ENCODE results near the gene SMG6.

DNA sequence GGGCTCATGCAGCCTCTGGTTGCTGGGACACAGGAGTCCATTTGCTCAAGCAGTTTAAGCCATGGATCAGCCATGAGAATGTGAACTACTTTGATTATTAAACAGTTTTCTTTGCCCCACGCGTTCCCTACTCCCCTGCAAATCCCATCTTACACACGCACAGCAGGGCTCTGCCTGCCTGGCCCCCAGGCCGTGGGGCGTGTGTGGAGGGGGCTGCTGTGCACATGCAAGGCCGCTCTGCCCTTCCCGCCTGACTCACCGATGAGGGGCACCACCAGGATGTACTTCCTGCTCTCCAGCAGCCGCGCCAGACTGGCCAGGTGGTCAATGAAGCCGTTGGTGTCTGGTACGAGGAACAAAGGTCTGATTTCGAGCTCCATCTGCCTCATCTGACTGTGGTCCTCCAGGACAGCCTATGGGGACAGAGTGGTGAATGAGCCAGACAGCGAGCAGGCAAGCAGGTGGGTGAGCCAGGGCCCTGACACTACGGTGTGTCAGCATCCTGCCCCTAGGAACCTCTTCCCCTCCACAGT lies 235.0 kb downstream of the SMG6 start:
- peak; percentile 78; the same call in 1 of the 2 replicates for TF ChIP-seq CHD1 (IDR thresholded peaks at IDR 0.05; ENCODE audit: low read depth, low read length)
- no peak for TF ChIP-seq CTCF (conservative IDR thresholded peaks at IDR 0.05; ENCODE audit: low read depth, low read length)
- no peak for TF ChIP-seq CEBPB (IDR thresholded peaks at IDR 0.05; ENCODE audit: low read depth, low read length)
- no peak for TF ChIP-seq RFX5 (IDR thresholded peaks at IDR 0.05; ENCODE audit: low read depth, low read length)
- TF ChIP-seq POLR2A (IDR thresholded peaks at IDR 0.05; ENCODE audit: low read depth, low read length): no peak
- TF ChIP-seq MAZ (IDR thresholded peaks at IDR 0.05; ENCODE audit: borderline replicate concordance, low read depth, low read length): peak; percentile 76
- no peak; the same call in 1 of the 2 replicates for TF ChIP-seq RAD21 (IDR thresholded peaks at IDR 0.05; ENCODE audit: low read length)
